ENCODE results near the gene SELE.
A peak's percentile ranks its signal among the peaks of the same experiment; 100 is the strongest.

The SELE gene

DNA sequence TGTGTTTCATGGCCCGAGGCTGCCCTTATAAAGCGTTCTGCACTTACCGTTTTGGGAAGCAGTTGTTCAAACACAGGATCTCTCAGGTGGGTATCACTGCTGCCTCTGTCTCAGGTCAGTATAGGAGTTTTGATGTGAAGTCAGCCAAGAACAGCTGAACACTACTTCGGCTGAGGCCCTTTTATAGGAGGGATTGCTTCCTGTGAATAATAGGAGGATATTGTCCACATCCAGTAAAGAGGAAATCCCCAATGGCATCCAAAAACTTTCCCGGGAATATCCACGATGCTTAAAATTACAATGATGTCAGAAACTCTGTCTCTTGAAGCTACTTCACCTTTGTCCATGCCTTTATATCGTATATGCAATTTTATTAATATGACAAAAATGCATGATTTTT lies at the start of gene SELE:
Gene SELE, minus strand, starts transcription at position 156 of the 400 bp plus-strand sequence. CDS start 467 bp downstream, outside the sequence.
- DNase-seq (ENCODE audit: low read depth, low spot score): no peak
- no peak within 1 kb of the TSS for H3K4me3 ChIP-seq (ENCODE audit: low read depth, low read length)
- TF ChIP-seq, protein P1, sequence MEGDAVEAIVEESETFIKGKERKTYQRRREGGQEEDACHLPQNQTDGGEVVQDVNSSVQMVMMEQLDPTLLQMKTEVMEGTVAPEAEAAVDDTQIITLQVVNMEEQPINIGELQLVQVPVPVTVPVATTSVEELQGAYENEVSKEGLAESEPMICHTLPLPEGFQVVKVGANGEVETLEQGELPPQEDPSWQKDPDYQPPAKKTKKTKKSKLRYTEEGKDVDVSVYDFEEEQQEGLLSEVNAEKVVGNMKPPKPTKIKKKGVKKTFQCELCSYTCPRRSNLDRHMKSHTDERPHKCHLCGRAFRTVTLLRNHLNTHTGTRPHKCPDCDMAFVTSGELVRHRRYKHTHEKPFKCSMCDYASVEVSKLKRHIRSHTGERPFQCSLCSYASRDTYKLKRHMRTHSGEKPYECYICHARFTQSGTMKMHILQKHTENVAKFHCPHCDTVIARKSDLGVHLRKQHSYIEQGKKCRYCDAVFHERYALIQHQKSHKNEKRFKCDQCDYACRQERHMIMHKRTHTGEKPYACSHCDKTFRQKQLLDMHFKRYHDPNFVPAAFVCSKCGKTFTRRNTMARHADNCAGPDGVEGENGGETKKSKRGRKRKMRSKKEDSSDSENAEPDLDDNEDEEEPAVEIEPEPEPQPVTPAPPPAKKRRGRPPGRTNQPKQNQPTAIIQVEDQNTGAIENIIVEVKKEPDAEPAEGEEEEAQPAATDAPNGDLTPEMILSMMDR (IDR thresholded peaks at IDR 0.05; ENCODE audit: low read depth, low read length): no peak
- in situ Hi-C loops (cut with HindIII; ENCODE audit: low sequenced_read_pairs): no loop called here

DNA sequence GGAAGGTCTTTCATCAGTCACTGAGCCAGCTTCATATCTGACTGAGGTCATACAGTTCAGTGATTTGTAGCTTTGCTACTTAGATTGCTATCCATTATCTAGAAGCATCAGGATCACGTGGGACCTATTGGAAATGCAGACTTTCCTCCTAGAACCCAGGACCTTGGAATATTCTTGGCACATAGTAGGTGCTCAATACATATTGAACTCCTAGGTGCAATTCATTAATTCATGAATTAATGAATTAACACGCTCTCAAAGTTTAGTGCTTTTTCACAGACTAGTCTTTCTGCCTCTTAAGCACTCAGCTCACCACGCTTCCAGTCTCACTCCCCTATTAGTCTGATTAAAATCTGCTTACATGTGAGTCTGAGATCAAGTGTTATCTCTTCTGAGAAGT lies 48.7 kb upstream of the SELE start:
- in situ Hi-C loops (cut with HindIII; ENCODE audit: low sequenced_read_pairs): no loop called here
- TF ChIP-seq, protein P1 (IDR thresholded peaks at IDR 0.05; ENCODE audit: low read depth, low read length): no peak

DNA sequence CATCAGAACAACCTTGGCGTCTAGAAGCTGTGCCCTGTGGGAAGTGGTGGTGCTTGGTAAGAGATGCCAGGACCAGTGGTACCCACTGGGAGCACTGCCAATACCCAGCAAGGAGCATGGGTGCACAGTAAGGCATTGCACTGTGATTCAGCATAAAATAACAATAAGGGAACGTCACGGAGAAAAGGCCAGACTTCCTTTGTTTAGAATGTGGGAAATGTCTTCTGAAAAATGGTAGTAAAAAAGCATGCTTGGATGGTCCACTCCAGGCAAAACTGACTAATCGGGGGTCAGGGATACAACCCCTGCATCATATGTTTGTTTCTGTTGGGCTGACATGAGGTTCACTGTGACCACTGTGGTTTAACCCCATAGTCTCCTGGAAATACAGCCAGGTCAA lies 46.1 kb upstream of the SELE start:
- in situ Hi-C loops (cut with HindIII; ENCODE audit: low sequenced_read_pairs): no loop called here
- TF ChIP-seq, protein P1 (IDR thresholded peaks at IDR 0.05; ENCODE audit: low read depth, low read length): no peak
- no peak overlapping the region for H3K4me3 ChIP-seq (ENCODE audit: low read depth, low read length)
- DNase-seq (ENCODE audit: low read depth, low spot score): peak; percentile 79

More for the DNA sequence above, 48.7 kb upstream of the SELE start:
- DNase-seq (ENCODE audit: low read depth, low spot score): no peak
- H3K4me3 ChIP-seq (ENCODE audit: low read depth, low read length): no peak overlapping the region

DNA sequence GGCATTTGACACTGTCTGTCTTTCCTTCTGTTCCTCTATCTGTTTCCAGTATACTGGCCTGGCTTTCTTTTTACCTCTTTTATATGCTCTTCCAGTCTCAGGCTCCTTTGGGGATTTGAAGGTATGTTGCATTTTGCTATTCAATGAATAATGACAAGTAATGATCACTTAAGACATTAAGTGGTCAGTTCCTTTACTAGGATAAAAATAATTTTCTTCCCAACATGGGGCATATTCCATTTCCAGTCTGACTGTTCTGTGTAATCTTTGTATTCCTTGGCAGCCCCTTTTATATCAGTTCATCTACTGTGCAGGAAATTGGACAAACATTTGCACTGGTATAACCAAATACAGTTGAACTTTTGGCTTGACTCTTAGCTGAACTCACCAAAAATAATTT lies 45.3 kb upstream of the SELE start:
- TF ChIP-seq, protein P1 (IDR thresholded peaks at IDR 0.05; ENCODE audit: low read depth, low read length): no peak
- DNase-seq (ENCODE audit: low read depth, low spot score): peak; percentile 54
- H3K4me3 ChIP-seq (ENCODE audit: low read depth, low read length): no peak overlapping the region
- in situ Hi-C loops (cut with HindIII; ENCODE audit: low sequenced_read_pairs): no loop called here

DNA sequence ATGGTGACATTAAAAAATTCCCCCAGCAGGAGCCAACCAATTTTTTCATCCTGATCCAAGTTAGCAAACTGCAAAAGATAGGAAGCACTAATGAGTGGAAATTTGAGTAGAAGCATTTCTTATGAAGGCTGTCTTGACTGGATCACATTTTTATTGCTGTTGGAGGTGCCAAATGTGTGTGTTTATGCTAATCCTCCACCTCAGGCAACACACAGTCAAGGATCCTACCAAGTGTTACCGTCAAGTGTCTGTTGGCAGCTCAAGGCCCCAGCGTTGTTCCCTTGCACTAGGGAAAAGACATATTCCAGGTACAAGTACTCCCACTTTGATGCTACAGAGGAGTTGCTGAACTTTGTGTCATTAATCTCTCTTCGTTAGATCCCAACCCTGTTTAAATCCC lies 42.6 kb upstream of the SELE start:
- H3K4me3 ChIP-seq (ENCODE audit: low read depth, low read length): no peak overlapping the region
- no peak for DNase-seq (ENCODE audit: low read depth, low spot score)
- TF ChIP-seq, protein P1 (IDR thresholded peaks at IDR 0.05; ENCODE audit: low read depth, low read length): no peak
- in situ Hi-C loops (cut with HindIII; ENCODE audit: low sequenced_read_pairs): no loop called here

GRCh38 chr1:169768161-169768560 lies 34.3 kb upstream of the SELE start:
- H3K4me3 ChIP-seq (ENCODE audit: low read depth, low read length): no peak overlapping the region
- in situ Hi-C loops (cut with HindIII; ENCODE audit: low sequenced_read_pairs): no loop called here
- TF ChIP-seq, protein P1 (IDR thresholded peaks at IDR 0.05; ENCODE audit: low read depth, low read length): no peak
- no peak for DNase-seq (ENCODE audit: low read depth, low spot score)
